ENCODE data around the gene LAMA5.

- TF ChIP-seq CTCF (IDR thresholded peaks at IDR 0.05) (no peak), EP300 (IDR thresholded peaks at IDR 0.05; ENCODE audit: borderline replicate concordance in 1 of 2, low read depth in 1 of 2, low read length in 1 of 2) (no peak), MAX (IDR thresholded peaks at IDR 0.05; ENCODE audit: low read depth) (no peak), SMC3 (IDR thresholded peaks at IDR 0.05; ENCODE audit: low read depth, low read length) (no peak), JUND (IDR thresholded peaks at IDR 0.05) (no peak), GABPA (IDR thresholded peaks at IDR 0.05; ENCODE audit: low read depth) (no peak), CHD2 (IDR thresholded peaks at IDR 0.05; ENCODE audit: low read length, partially characterized antibody) (no peak), POLR2AphosphoS5 (IDR thresholded peaks at IDR 0.05; ENCODE audit: low read depth, low read length) (no peak), REST (IDR thresholded peaks at IDR 0.05; ENCODE audit: low read depth, low read length) (no peak), RFX5 (IDR thresholded peaks at IDR 0.05; ENCODE audit: low read length) (no peak), FOXM1 (IDR thresholded peaks at IDR 0.05; ENCODE audit: low read depth) (no peak), RCOR1 (IDR thresholded peaks at IDR 0.05; ENCODE audit: low read length) (no peak), PBX3 (IDR thresholded peaks at IDR 0.05) (no peak)
Observed at GRCh38 chr20:62311832-62312661, 55.1 kb downstream of the LAMA5 start.
